GM19043 (cell line): ENCODE results near the gene TMC3.
"Not testable (repeated sequence)": the region's sequence is repeated elsewhere in the genome, so short reads cannot be mapped to it uniquely, and the experiment has no call there.

Experiments used
- ATAC-seq: cut with Tn5 transposase; IDR thresholded peaks from one replicate; pipeline ENCODE4 v1.9.1; 2021; ENCODE audit warnings: low read depth; ENCODE audit not compliant: unreplicated experiment

The TMC3 gene

DNA sequence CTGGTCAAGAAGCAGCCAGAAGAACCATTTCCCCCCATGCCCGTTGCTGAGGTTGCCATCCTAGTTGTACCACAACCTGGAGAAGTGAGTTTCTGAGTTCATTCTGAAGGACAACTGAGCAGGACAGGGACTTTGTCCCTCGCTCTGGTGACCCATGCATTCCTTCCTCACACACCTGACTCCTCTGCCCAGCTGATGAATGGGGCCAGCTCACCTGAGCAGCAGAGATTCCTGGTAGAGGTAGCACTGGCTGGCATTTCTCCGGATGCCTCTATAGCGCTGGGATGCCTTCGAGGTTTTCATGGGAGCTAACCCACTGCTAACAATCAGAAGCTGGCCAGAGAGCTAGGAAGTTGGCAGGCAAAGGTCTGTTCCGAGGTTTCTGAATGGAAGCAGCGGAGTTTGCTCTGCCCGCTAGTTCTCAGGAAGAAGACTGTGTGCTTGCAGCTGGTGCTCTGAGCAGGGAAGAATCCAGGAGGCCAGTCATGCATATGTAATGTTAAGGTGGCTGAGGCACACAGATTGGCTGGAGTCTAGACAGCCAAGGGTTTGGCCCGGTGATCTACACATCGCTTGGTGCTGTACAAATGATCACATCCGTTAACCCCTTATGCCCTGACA lies at the start of gene TMC3:
Gene TMC3 (minus strand): TSS at position 439 of the 621 bp plus-strand sequence. CDS start 136 bp downstream, at position 303.
- no peak for ATAC-seq

DNA sequence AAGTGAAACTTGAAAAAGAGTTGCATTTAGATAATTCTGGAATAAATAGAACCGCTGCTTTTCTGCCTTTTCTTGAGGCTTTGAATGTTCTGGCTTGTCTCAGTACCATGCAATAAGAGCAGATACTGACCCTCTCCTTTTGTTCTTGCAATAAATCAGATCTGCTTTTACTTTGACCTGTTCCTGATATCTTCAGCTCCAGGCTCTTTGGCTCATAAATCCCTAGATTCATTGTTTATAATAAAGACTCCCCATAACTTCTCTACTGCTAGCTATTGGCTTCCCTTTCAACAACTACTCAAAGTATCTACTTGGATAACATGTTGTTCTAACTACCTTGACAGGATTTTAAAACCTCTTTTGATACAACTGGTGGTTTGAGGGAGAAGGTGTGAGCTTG lies 47.4 kb upstream of the TMC3 start:
- no peak for ATAC-seq

DNA sequence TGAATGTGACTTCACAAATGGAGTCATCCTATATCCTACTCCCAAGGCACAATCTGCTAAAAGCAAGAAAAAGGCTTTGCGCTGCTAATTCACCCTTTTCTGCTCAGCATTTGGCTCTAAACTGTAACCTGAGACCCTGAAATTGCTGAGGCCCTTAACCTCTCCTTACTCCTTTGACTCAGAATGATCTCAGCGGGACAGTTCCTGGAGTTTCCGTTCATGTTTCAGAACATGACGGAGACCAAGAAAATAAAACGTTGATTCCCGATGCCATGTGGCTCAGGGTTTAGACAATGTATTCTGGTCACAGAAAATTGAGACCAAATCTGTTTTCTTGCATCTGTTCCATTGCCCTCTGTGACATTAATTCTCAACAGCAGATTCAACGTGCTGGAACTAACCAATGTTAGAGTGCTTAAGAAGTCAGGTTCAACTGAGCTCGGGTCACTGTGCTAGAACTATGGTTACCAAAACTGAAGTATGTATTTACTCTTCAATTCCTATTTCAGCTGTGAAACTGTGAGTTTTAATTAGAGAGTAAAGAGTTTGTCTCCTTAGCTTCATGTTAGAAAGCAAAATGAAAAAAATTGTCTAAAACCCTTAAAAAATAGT lies 45.4 kb upstream of the TMC3 start:
- ATAC-seq = no peak

DNA sequence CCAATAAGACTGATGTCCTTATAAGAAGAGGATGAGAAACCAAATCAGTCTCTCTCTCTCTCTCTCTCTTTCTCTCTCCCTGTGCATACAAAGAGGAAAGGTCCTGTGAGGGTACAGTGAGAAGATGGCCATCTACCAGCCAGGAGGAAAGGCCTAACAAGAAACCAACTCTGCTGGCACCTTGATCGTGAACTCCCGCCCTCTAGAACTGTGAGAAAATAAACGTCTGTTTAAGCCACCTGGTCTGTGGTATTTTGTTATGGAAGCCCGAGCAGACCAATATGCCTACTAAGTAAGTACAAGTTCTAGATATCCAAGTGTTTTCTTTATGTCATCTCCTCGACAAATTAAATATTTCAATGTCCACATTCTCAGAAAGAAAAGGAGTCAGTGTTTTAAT lies 44.9 kb upstream of the TMC3 start:
- no peak for ATAC-seq

DNA sequence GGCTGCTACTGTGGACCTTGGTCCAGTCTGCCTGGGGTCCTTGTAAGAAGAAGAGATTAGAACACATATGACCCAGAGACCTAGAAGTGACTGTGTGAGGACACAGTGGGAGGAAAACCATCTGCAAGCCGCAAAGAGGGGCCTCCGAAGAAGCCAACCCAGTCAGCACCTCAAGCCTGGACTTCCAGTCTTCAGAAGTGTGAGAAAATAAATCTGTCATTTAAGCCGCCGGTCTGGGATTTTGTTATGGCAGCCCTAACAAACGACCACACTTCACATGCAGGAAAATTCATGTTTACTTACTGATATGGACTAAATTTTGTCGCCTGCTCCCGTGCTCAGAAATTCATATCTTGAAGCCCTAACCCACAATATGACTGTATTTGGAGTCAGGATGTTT lies 44.4 kb upstream of the TMC3 start:
- ATAC-seq = no peak

DNA sequence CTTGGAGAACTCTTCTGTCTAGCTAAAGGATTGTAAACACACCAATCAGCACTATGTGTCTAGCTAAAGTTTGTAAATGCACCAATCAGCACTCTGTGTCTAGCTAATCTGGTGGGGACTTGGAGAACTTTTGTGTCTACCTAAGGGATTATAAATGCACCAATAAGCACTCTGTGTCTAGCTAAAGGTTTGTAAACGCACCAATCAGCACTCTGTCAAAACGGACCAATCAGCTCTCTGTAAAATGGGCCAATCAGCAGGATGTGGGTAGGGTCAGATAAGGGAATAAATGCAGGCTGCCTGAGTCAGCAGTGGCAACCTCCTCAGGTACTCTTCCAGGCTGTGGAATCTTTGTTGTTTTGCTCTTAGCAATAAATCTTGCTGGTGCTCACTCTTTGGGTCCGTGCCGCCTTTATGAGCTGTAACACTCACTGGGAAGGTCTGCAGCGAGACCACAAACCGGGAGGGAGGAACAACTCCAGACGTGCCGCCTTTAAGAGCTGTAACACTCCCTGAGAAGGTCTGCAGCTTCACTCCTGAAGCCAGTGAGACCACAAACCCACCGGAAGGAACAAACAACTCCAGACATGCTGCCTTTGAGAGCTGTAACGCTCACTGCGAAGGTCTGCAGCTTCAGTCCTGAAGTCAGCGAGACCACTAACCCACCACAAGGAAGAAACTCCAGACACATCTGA lies 40.4 kb upstream of the TMC3 start:
- not testable (repeated sequence) for ATAC-seq

DNA sequence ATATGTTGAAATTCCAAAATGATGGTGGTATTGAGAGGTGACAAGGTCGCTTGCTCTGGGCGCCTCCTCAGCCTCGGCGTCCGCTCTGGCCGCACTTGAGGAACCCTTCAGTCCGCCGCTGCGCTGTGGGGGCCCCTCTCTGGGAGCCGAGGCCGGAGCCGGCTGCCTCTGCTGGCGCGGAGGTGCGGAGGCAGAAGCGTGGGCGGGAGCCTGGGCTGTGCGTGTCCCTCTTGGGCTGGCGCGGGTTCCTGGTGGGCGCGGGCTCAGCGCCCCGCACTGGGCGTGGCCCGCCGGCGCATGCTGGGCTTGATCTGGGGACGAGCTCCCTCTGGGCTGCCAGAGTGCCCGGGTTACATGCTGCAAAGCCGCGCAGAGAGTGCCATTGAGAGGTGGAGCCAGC lies 39.8 kb upstream of the TMC3 start:
- ATAC-seq = no peak

DNA sequence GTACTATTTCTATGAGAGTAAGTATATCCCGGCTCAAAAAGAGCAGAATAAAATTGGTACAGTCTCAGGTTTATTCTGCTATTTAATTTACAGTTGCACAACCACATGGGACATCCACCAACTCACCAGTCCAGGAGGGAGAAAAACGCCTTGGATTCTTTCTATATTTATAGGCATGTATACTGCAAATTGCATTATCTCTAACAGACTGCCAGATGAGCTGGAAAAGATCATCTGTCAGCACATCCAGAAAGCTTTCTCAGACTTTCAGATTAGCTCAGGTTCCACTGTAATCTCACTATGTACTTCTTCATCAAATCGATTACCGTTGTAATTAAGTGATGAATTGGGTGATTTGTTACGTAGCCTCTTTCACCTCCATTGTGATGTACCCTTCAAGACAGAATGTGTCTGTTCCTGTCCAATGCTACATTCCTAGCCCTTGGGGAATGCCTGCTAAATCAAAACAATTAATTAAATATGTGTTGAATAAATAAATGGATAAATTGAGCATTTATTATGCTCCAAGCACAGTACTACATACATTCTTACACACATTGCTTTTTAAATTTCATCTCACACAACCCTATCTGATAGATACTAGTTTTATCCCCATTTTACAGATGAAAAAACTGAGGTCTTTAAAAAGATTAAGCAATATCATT lies 38.1 kb upstream of the TMC3 start:
- ATAC-seq = no peak

DNA sequence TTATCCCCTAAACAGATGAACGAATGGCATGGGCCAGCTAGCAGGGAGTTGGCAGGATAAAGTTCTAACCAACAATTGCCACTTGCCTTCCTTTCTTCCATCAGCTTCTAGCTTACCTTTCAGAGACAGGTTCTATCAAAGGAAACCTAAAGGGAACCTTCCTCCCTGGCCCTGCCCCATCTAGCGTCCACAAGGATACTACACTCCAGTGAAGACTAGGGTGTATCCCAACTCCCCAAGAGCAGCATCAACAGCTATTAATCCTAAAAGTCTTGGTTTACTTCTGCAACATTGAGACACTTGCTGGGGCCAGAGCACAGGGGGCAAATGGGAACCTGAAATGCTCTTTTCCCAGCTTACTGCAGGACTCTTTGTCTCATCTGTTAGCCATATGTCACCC lies 37.0 kb upstream of the TMC3 start:
- ATAC-seq = no peak

DNA sequence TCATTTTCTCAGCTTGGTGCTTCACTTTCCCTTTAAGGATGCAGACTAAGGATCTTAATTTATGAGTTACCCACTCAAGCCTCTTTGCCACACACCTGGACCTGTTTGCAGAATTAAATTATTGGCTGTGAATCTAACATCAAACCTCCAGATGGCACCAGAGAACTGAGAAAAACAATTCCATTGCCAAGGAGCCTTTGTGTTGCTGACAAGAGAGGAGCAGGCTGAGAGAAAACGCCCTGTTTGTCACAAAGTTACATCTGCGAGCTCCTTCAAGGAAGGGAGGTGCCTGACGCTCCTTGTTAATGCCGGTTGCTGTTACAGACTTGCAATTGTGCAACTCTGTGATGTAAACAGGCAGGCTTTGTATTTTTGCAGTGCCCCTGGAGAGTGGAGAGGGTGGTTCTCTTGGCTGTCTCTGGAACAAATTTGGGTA lies 36.3 kb upstream of the TMC3 start:
- no peak for ATAC-seq

DNA sequence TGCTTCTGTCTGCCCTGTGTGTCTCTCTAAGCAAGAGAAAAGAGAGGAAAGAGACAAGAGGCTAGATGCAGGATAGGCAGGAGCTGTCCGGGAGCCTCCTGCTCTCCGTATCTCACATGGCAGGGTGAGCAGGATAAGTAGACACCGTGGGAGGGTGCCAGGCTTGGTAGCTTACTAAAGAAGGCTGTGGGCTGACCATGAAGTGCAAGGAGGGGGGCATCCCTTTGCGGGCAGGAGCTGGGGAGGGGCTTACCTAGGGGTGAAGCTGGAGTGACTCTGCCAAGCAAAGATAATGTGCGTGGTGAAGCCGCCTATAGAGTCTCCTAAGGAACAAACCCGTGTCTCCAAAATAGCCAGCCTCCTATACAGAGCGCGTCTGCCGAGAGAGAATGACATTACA lies 33.7 kb upstream of the TMC3 start:
- ATAC-seq = no peak

DNA sequence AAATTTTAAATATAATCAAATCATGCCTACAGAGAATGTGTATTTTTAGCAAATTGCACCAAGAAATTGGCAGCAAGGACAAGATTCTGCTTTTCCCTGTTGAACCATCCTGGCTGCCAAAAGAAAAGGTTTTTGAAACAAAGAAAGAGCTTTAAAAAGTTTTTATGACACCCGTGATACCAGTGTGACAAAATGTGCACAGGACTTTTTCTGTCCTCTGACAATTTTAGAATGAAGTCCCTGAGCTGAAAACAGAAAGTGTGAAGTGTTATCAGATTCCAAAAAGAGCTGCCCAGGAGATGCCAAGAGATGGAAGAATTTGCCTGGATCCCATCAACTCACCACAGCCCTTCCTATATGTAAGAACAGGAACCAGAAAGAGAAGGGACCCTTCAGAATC lies 33.2 kb upstream of the TMC3 start:
- no peak for ATAC-seq

DNA sequence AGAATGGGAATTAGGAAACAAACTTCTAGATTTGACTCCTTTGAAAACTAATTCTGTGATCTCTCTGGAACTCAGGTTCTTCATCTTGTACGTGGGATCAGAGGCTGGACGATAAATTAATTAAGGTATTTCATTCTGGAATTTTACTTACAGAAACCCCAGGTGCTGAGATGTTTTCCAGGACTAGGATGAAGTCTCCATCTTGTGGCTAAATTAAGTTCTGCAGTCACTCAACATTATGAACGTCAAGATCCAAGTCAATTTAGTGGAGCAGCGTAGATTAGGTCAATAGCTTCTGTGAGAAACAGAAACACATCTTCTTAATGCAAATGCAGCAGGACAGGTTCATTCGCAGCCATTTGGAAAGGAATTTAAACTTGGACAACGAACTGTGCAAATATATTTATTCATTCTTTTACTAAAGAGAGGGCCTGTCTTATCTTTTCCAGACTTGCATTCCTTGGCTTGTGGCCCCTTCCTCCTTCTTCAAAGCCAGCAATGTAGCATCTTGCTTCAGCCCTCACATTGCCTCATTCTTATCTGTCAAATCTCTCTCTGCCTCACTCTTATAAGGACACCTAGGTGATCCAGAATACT lies 26.7 kb upstream of the TMC3 start:
- ATAC-seq = no peak

DNA sequence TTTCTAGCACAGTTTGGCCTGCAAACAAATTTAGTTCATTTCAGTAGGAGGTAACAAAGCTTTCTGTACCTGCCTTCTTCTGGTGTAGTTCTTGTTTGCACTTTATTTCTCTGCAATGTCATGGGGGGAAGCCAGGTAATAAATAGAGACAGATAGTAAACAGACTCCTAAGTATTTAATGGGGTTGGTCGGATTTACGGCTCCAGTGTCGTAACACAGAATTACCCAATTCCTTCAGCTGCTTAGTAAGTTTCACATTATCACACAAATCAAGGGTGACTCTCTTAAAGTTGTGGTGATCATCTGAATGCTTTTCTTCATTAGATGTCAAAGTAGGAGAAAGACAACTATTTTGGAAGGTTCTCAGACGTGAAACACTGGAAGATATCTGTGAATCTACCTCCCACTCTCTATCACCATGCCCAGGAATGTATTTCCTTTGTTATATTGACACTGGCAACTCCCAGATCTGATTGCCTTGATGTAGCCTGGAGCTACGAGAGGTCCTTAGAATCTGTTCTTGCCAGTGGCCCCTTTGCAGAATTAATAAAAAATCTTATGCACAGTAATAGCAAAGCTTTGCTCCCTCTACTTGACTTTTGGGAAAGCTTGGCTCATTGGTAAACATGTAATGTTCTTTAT lies 25.0 kb upstream of the TMC3 start:
- ATAC-seq = no peak

DNA sequence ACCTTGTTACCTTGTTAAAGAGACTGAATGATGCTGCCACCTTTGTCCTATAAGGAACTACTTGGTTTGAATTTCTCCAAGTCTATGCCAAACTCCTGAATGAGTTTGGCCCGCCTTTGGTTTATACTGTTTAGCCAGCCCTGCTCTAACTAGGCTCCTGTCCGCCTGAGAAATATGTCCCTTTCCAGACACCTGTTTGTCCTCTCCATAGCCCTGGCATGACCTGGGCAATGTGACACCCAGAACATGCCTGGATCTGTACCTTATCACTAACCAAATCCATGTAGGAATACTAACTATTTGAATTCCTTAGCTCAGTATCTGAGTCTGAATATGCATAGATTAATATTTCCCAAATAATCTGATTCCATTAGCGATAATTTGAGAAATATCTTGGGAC lies 24.4 kb upstream of the TMC3 start:
- no peak for ATAC-seq

DNA sequence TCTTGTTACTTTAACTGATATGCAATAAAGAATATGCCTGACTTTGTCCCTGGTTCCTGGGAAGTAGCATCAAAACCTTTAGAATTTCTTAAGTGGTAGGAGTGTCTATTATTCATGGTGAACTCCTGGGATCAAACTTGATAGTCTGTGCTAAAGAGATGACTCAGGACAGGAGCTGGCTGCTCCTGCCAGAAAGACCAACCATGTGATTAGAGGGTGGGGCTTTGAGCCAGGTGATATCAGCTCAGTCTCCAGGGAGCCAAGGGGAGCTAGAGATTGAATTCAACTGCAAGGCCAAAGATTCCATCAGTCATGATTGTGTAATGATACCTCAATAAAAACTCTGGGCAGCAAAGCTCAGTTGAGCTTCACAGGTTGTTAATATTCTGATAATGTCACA lies 20.6 kb upstream of the TMC3 start:
- no peak for ATAC-seq

DNA sequence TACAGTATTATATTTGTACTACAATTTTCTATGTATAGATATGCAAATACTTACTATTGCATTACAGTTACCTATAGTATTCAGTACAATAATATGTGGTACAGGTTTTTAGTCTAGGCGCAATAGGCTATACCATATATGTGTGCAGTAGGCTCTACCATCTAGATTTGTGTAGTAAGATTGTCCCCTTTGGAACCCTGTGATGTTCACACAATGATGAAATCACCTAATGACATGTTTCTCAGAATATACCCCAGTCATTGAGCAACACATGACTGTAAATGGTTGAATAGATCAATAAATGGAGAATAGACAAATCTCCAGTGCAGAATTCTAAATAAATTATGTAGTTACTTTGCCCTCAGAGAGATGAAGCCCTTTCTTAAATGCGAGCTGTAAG lies 17.6 kb upstream of the TMC3 start:
- ATAC-seq = no peak

DNA sequence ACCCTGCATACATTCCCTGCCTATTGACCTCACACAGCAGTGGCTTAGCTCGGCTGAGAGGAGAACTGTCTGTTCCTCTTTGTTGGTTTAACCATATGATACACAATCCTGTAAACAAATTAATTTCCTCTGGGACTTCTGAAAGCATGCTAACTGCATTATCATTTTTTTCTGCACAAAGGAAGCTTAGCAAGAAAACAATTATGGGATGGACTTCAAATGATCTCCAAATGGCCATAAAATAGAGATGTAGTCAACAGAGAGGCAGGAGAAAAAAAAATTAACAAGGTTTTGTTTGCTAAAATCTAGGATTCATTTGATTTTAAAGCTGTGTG lies 14.4 kb upstream of the TMC3 start:
- no peak for ATAC-seq

DNA sequence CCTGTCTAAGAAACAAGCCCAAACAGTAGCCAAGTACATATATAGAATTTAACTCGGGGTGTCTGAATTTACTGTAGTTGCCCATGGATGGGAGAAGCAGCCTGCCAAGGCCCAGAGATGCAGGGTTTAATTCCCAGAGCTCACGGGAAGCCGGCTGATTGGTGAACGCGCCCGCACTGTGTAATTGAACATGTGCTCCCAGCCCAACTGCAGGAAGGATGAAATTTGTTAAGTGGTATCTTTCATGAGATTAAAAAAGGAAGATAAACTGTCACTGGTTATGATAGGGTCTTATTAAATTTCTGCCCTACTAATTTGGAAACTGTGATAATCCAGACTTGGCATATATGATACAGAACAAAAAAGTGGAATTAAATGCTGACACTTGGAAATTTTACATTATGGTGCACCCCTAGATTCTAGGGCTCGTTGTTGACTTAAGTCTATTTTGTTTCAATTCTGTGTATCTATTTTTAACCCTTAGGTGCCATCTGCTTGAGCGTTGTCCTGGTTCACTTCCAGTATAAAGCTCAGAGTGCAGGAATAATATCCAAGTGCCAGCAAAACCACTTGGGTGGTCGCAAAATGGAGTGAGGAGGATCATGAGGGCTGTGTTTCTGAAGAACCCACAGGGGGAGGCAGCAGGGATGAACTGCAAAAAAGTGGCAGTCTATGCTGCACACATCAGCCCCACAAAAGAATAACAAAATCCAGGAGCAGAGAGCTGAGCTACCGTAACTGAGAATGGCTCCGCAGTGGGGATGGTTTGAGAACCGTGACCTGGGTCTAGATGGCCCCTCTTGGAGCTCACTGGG lies 13.8 kb upstream of the TMC3 start:
- no peak for ATAC-seq

DNA sequence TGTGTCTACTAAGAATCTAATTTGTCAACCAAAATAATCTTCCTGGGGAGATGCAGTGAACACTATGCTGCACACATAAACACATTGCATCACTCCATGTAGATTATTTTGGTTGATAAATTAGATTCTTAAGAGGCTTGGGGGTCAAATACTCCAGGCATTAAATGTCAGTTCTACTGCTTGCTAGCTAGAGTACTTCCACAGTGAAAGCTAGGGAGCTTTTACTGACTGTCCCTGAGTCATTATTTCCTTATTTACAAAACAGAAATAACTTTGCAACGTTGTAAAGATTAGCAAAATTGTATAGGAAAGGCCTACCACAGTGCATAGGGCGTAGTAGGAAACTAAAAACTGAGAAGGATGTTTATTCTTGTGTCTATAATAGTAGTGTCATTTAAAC lies 12.9 kb upstream of the TMC3 start:
- ATAC-seq = no peak
